Peyer's patch (tissue), 4 donors: ENCODE results near the gene CHSY3.

Source experiments
- CTCF ChIP-seq, 6 experiments: fragments of 450-650 bp in 4 of 6; fragments of 200-600 bp in 2 of 6; sonication (generic) in 1 of 6; IDR thresholded peaks; one replicate each; pipeline ENCODE4 v1.5.1; 2017 to 2019; ENCODE audit warnings: antibody characterized with exemption in 6 of 6, mild to moderate bottlenecking in 3 of 6, moderate library complexity in 1 of 6
- POLR2A ChIP-seq, 2 donors: fragments of 450-650 bp; IDR thresholded peaks; one replicate each; pipeline ENCODE4 v1.5.1; 2017; ENCODE audit warnings: antibody characterized with exemption in 2 of 2, mild to moderate bottlenecking in 2 of 2, moderate library complexity in 2 of 2

GRCh38 chr5:129904667-129905472, 605 bp downstream of the CHSY3 start:
- no peak for TF ChIP-seq CTCF (IDR thresholded peaks at IDR 0.05)
- no peak for TF ChIP-seq POLR2A (IDR thresholded peaks at IDR 0.05)
